GM20000 (cell line): ENCODE data around the gene RAB40B.
A peak's percentile ranks its signal among the peaks of the same experiment; 100 is the strongest.

ENCODE experiments used
- DNase-seq: peaks from one replicate; pipeline ENCODE4 v3.0.0; 2012; ENCODE audit warnings: low spot score
- TF ChIP-seq, protein P1 (sequence below): IDR thresholded peaks from 2 replicates; pipeline ENCODE4 v1.5.1; 2012; ENCODE audit warnings: mild to moderate bottlenecking, control low read depth; ENCODE audit errors: extremely low read depth, missing control alignments

RAB40B gene

DNA sequence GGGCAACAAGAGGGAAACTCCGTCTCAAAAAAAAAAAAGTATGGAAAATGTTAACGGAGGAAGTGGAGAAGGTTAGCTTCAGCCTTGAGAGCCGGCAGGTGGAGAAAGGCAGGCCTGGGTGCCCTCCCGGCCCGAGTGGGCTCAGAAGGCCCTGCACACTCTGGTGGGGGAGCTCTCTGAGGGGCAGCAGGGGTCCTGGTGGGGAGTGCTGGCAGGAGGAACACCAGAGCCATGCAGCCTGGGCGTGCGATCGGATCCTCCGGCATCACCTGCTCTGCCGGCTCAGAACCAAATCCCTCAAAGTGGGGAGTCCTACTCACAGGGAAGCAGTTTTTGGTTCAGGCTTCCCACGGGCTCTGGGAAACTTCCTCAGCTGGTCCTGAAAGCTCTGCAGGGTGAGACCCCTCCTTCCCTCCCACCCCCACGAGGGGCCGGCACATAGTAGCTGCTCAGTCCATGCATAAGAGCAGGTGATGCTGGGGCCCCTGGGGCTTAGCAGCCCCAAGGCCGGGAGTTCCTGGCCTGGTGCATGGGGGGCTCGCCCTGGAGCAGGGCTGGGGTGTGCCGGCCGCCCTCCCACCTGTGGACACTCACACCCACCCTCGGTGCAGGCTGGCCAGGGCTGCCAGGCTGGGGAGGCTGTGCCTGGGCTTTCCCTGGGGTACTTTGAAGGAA is 38.1 kb upstream of the RAB40B start:
- no peak for DNase-seq
- TF ChIP-seq, protein P1, sequence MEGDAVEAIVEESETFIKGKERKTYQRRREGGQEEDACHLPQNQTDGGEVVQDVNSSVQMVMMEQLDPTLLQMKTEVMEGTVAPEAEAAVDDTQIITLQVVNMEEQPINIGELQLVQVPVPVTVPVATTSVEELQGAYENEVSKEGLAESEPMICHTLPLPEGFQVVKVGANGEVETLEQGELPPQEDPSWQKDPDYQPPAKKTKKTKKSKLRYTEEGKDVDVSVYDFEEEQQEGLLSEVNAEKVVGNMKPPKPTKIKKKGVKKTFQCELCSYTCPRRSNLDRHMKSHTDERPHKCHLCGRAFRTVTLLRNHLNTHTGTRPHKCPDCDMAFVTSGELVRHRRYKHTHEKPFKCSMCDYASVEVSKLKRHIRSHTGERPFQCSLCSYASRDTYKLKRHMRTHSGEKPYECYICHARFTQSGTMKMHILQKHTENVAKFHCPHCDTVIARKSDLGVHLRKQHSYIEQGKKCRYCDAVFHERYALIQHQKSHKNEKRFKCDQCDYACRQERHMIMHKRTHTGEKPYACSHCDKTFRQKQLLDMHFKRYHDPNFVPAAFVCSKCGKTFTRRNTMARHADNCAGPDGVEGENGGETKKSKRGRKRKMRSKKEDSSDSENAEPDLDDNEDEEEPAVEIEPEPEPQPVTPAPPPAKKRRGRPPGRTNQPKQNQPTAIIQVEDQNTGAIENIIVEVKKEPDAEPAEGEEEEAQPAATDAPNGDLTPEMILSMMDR = no peak

DNA sequence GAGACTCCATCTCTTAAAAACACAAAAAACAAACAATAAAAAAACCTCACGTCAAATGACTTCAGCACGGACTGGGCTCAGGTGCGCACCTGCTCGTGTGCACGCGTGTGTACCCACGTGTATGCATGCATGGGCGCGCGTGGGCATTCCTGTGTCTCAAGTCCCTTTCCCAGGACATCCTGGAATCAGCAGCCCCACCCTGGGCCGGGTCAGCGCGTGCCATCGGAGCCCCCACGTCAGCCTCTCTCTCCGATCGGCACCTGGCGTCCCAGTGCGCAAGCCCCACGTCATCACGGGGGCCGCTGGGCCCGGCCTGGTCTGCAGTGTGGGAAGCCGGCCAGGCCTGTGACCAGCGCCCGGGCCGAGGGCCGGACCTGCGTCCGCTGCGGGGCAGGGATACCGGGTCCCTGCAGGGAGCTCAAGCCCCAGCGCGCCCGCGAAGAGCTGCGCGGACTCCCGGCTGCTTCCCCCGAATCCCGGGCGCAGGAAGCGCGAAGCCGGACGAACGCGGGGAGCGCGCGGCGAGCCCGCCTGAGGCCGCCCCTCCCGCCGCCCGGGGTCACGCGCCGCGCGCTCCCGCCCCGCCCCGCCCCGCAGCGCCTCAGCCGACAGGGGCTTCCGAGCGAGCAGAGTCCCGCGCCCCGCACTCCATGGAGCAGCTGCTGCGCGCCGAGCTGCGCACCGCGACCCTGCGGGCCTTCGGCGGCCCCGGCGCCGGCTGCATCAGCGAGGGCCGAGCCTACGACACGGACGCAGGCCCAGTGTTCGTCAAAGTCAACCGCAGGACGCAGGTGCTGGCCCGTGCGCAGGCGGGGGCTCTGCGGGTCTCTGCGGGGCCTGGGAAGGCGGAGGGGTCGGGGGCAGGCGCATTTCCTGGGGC is 36.7 kb upstream of the RAB40B start, which contains the start of gene FN3K:
FN3K (plus strand) TSS at position 629 of the 880 bp plus-strand sequence; CDS start at position 651, 22 bp downstream.
- TF ChIP-seq, protein P1 = no peak
- DNase-seq = peak; percentile 61

DNA sequence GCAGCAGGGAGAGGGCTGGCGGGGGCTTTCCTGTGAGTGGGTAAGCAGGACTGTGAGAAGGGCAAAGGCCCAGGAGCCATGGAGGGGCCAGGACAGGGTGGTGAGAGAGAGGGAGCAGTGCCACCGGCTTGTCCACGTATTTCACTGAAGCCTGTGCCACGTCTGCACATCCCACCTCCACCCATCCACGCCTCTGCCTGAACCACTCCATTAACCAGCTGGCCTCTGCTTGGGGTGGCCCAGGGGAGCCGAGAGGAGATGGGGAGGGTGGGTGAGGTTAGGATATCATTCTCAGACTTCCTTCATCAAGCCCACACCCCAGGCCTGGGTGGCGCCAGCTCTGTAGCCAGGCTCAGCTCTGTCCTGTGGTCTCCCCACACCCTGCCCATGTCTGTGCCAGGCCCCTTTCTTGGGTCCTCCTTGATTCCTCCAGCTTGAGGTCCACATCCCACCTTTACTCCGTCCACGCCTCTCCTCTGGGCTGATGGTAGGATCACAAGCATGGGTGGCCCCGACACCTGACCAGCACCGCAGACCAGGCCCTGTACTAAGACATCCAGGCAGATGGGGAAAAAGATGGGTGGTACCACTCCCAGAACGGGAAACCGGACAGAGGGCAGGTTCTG is 33.7 kb upstream of the RAB40B start:
- TF ChIP-seq, protein P1 = no peak
- DNase-seq = no peak

DNA sequence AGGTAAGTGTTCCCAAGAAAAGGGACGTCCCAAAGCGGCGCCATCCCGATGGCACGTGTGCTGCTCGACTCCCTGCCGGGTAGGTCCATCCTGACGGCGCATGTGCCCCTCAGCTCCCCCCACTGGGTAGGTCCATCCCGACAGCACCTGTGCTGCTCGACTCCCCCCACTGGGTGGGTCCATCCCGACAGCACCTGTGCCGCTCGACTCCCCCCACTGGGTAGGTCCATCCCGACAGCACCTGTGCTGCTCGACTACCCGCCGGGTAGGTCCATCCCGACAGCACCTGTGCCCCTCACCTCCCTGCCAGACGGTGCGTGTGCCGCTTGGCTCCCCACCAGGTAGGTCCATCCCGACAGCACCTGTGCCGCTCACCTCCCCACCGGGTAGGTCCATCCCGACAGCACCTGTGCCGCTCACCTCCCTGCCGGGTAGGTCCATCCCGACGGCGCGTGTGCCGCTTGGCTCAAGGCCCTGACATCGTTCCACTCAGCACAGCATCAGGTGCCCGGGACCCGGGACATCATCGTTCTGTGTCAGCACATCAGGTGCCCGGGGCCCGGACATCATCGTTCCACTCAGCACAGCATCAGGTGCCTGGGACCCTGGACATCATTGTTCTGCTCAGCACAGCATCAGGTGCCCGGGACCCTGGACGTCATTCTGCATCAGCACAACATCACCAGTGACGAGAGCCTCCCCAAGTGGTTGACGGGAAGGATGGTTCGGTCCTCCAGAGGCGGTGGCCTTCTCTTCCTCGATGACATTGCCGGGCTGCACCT is 31.2 kb upstream of the RAB40B start:
- DNase-seq = no peak
- TF ChIP-seq, protein P1 = no peak

DNA sequence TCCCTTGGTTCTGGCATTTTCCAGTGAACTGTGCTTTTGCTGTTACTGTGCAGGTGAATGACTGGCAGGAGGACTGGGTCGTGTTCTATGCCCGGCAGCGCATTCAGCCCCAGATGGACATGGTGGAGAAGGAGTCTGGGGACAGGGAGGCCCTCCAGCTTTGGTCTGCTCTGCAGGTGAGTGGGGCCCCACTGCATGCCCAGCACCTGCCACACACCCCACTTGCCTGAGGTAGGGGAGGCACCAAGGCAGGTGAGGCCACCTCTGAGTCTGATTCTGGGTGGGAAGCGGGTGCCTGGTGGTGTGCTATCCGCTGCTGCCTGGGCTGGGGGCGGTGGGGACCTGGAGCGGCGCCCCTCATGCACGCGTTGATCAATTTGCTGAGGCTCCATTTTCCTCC is 27.9 kb upstream of the RAB40B start:
- DNase-seq = no peak
- TF ChIP-seq, protein P1 = no peak

DNA sequence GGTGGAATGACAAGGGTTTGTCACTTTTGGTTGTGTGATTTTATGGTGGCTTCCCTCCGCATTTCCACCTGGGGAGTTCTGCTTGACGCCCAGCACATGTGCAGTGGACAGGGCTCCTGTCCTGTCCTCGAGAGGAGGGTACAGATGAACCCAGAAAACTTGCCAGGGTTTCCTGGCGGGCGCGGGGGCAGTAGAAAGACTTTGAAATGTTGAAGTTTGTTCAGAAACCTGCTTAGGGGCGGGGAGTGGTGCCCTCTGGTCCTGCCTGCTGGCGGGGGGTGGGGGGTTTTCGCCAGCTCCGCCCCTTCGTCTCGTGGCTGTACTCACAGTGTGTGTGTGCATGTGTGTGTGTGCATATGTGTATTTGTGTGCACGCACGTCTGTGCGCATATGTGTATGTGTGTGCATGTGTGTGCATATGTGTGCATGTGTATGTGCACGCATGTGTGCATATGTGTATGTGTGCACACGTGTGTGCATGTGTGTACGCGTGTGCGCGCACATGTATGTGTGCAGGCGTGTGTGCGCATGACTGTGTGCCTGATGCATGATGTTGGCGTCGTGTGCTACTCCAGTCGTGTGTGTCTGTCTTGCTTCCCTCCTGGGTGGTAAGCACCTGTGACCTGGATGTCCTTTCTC is 24.8 kb upstream of the RAB40B start:
- no peak for DNase-seq
- TF ChIP-seq, protein P1 = no peak
